T-helper 2 cell (primary cell): ENCODE data around the gene MUC2.
A peak's percentile ranks its signal among the peaks of the same experiment; 100 is the strongest.

ENCODE experiments used
- DNase-seq, 5 experiments: peaks; one replicate each; pipeline versions ENCODE4 v3.0.0 to v3.0.0-alpha.2; 2012 to 2022
- total RNA-seq, 2 donors: gene quantifications; one replicate each; lab custom pipeline; 2026; lab: John Stamatoyannopoulos, UW

The MUC2 gene
- total RNA-seq, result 0 reads per million in 2 donors

DNA sequence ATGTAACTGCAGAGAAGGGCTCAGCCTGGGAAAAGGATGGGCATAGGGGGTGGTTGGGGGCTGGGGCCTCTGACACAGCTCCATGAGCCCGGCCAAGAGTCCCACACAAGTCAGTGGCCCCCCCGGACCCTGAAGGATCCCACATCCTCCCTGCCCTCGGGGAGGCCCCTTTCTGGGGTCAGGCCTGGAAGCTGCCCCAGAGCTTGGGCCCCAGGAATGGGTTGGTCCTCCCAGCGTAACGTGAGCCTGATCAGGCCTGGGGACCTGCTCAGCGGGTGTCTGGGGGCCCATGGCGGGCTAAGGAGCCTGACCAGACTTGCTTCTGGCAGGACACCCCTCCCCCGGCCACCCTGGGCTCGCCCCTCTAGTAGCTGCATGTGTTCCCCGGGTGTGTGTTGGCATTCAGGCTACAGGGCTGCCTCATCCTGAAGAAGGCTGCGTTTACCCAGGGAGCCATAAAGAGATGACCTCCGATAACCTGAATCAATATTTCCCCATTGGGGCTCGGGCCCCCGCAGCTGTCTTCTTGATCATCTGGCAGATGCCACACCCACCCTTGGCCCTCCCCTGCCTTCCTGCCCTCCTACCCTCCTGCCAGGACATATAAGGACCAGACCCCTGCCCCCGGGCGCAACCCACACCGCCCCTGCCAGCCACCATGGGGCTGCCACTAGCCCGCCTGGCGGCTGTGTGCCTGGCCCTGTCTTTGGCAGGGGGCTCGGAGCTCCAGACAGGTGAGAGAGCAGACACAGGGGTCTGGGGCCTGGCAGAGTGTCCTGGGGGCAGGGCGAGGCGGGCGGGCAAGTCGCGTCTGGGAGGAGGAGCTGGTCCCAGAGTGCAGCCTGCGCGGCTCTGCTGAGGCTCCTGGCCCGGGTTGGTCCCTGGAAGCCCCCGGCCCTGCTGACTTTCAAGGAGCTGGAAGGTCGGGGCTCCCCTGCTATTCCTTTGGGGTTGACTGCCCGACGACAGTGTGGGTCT, at the start of gene MUC2:
MUC2 (plus strand) TSS at position 631 of the 978 bp plus-strand sequence.
- peak in 1 of 5 experiments; percentile 7 for DNase-seq

DNA sequence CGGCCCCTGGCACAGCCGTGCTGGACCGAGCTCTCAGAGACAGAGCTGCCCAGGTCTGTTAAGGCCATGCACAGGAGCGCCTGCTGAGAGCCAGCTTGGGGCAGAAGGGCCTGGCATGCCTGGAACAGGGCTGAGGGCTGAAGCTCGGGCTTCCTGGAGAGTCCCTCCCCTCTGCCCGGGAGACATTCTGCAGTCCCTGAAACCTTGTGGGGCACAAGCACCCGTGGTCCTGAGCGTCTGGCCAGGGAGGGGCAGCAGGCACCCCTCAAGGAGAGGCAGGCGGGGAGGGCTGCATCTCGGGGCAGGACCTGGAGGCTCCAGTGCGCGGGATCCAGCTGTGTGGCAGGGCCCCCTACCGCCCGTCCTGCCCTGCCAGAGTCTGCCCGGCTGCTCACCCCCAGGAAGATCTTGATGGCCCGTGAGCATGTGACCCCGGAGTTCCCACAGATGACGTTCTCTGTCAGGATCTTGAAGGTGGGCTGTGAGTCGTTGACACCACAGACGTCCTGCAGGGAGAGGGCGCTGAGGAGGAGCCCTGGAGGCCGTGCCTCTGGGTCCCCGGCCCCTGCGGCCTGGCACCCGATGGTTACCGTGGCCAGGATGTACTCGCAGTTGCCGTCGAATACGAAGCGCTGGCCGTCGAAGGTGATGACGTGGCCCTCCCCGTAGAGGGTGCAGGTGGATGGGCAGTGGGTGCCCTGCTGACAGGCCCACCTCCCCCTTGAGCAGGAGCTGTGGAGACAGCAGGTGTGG, 49.1 kb upstream of the MUC2 start:
- DNase-seq, result no peak

DNA sequence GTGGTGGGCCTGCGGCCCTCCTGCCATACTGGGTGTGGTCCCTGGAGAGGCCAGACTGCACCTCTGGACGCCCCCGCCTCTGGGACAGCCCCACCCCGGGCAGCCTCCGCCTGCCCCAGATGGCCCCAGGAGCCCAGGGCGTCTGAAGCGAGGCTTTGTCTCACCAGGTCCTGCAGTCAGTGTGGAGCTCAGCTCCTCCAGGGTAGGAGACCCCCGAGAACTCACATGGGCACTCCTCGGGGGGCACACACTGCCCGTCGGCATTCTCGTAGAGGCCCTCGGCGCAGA, 48.6 kb upstream of the MUC2 start:
- no peak for DNase-seq

DNA sequence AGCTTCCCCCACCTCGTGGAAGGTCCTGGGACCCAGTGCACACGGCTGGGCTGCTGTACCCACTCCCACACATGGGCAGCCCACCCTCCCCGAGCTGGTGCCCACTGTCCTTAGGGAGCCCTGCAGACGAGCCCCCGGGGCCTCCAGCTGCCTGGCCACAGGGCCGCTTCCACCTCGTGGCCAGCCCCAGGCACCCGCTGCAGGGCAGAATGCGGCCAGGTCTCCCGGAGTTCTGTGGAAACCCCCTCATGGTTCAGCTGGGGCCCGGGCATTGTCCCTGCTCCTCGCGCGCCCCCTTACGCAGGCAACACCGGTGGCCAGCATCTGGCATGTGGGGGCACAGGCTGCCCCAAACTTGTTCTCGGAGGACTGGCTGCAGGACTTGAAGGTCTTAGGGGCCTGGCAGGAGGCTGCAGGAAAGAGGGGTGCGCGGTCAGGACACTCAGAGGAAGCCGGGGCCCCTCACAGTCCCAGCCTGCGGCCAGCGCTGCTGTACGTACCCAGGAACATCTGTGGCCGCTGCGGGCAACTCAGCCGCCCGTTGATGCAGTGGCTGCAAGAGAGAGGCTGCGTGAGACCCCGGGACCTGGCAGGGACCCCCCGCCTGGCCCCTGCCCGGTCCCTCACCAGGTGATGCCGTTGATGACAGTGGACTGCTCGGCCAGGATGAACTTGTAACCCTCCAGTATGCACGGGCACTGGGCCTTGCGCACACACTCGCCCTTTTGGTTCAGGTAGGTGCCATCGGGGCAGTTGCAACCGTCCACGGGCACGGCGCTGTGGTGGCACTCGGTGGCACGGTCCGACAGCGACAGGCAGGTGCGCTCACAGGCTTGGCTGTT, 47.8 kb upstream of the MUC2 start:
- no peak for DNase-seq

DNA sequence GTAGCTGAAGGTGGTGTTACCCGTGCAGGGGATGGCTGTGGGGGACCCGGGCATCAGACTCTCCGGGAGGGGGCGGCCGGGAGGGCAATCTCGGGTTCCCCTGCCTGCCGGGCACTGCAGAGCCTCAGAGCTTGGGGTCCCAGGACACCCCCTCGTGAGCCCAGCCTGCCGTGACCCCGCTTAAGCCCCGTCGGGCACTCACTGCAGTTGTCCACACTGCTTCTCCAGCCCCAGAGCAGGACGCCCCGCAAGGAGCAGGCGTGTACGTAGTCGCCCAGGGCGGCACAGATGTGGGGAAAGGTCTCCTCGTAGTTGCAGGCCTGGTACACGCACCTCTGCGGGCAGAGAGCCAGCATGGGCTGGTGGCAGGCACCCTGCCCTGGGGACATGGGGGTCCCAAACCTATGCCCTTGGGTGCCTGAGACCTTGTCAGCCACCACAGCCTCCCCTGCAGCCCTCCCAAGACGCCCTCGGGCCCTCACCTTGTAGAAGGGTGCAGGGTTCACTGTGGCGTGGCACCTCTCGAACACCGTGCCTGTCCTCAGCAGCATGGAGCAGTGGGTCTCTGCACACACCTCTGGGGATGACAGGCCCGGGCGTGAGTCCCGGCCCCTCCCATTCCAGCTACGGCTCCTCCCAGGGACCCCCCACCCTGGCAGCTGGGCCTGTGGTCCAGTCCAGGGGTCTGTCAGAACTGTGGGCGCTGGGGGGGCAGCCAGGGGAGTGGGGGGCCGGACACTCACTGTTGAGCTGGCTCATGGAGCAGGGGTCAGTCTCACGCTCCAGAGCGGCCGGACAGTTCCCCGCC, 47.0 kb upstream of the MUC2 start:
- DNase-seq, result no peak

DNA sequence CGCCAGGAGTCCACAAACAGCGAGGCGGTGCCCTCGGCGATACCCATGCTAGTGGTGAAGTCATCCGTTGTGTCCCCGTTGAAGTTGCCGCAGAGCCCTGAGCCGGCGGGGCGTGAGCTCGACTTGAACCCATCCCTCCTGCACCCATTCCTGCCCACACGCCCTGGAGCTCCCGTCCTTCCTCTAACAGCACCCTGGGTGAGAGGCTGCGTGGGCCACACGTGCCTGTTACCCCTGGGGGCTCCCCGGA, 46.5 kb upstream of the MUC2 start:
- DNase-seq, result no peak

DNA sequence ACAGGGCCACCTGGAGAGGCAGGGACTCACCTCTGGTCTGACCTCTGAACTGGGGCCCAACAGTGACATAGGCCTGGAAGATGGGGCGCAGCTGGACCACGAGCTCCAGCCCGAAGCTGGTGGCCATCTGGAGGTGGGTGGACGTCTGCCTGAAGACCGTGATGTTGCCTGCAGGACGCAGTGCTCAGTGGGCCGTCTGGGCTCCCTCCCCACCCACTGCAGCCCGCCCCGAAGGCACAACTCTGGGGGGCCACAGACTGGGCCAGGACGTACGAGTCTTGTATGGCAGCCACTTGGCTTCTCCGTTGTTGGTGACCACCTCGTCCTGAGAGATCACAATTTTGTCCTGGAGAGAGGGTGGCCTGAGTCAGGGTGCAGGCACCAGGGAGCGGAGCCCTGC, 46.1 kb upstream of the MUC2 start:
- DNase-seq, result no peak

DNA sequence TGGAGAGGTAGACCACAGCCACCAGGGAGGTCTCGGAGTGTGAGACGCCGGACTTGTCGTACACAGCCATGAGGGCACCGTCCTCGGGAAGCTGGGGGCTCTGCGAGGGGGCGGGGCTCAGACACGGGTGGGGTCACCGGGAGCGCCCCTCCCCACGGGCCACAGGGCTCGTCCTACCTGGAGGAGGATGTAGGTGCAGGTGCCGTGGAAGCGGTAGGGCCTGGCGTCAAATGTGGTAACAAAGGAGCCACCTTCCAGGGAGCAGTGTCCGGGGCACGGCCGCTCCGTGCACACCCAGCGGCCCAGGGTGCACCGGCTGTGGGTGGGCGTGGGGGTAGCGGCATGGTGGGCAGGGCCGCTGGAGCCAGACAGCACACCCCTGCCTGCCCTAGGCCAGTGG, 45.6 kb upstream of the MUC2 start:
- DNase-seq, result no peak

DNA sequence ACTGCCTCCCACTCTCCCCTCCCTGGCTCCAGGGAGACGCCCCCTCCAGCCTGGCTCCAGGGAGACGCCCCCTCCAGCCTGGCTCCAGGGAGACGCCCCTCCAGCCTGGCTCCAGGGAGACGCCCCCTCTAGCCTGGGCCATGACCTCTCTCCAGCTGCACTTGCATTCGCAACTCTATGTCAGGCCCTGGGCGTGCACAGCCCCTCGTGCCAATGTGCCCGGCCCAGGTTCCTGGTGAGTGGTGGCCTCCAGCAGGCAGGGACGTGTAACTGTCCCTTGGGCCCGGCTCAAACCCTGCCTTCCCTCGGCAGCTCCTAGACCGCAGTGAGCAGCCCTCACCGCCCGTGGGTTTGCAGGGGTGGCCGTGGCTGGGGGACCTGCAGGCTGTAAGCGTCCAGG, 45.0 kb upstream of the MUC2 start:
- DNase-seq, result no peak

DNA sequence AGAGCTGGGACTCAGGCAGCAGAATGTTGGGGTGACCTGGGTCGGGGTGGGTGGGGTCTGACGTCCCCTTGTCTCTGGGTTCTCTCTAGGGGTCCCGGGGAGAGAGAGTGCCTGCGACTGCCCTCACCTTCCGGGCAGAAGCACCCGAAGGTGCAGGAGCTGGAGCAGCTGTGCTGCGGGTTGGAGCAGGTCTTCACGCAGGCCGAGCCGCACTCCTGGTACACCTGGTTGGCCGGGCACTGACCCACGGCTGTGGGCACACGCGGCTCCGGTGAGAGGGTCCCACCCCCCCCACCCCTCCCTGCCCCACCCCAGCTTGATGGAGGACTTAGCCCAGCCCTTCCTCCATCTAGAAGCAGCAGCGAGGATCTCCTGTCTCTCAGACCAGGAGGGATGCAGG, 44.6 kb upstream of the MUC2 start:
- DNase-seq, result no peak

DNA sequence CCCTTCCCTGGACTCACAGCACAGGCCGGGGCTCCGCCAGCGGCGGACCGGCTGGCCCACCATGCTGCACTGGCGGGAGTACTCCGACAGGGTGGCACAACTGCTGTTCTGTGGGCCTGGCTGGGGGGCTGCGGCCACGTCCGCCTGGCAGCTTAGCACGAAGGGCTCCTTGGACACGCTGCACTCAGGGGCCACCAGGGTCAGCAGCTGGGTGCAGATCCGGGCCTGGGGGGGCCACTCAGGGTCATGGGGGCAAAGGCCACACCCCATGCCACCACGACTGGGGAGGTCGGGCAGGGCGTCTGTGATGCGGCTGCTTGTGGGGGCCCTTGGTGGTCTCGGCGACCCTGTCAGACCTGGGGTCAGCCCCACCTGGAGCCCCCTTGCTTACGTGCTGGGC, 44.1 kb upstream of the MUC2 start:
- DNase-seq, result no peak

DNA sequence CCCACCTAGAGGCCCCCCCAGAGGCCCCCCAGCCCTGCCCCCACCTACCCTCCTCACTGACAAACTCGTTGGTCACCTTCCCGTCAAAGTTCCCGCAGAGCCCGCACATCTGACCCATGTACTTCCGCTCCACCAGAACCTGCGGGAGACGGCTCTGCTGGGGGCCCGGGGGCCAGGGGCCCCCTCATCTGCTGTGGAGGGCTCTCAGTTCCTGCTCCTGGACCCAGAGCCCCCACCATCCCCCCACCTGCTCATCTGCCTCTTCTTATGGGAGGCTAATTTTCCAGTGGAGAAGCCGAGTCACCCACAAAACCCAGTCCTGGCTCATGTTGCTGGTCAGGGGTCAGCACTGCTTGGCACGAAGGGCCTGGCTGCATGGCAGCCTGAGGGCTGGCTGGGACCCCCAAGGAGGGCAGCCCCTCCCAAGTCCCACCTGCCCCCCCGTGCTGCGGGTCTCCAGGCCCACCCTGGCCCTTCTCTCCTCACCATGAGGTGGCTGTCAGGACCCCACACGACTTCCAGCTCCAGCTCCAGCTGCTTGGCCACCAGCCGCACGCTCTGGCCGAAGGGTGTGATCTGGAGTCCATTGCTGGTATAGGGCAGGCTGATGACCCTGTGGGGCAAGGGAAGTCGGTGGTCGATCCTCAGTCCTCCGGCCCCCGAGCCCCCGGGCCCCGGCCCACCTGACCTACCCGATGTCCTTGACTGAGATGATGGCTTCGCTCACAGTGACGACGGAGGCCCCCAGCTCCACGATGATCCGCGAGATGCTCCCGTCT, 43.4 kb upstream of the MUC2 start:
- DNase-seq, result no peak

DNA sequence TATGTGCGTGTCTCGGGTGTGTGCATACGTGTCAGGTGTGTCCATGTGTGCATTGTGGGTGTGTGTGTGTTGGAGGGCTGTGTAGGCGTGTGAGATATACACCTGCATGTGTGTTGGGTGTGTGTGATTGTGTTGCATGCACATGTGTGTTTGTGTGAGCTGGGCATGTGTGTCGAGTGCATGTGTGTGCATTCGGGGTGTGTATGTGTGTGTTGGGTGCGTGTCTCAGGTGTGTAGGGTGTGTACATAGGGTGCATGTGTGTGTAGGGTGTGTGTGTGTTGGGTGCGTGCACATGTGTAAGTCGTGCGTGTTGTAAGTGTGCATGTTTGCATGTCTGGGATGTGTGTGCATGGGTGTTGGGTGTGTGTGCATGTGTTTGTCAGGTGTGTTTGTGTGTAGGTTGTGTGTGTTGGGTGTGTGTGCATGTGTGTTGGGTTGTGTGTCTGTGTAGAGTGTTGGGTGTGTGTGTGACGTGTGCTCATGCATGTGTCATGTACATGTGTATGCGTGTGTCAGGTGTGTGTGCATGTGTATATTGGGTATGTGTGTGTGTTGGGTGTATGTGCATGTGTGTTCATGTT, 42.3 kb upstream of the MUC2 start:
- DNase-seq, result no peak

DNA sequence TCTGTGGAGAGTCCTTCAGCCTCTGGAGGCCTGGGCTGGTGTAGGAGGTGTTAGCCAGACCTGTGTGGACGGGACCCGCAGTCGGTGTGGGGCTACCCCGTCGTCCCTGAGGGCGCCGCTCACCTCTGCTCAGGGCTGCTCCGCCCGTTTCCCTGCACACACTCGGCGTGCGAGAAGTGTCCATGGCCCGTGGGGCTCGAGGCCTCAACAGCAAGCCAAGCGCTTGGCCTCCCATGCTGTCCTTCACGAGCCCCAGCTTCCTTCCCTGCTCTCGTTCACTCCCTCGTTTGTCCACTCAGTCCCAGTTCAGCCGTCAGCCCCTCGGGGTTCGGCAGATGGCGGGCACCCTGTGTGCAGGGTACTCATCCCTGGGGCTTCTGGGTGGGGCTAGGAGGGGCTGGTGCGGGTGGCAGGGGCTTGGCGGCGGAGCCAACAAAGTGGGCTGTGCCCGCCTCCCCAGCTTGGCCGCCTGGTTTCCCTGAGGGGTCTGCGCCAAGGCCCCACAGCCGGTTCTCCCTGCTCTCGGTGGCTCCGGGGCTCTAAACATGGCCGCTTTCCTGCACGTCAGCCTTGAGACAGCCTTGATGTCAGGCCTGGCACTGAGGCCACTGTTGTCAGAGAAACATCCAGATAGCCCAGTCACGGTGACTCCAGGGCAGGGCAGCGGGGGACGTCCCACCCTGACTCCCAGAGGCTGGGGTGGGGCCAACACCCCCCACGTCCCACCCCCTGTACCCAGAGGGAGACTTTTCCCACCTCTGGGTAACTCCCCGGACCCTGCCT, 41.5 kb upstream of the MUC2 start:
- DNase-seq, result no peak

DNA sequence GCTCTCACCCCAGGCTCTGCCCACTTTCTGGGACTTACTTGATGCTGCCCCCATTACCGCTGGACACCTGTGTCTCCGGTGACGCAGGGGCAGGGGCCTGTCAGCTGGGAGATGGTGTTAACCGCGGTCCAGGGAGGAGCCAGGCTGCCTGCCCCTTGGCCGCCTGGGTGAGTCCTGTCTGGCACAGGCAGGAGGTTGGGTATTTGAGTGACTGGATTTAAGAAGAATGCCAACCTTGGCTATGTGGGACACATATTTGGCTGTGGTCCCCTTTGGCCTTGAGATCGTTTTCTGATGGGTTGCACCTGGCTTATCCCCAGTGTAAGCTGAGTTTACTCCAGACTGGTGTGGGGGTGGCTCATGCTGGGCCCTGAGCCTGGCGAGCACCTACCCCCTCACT, 40.7 kb upstream of the MUC2 start:
- no peak for DNase-seq

DNA sequence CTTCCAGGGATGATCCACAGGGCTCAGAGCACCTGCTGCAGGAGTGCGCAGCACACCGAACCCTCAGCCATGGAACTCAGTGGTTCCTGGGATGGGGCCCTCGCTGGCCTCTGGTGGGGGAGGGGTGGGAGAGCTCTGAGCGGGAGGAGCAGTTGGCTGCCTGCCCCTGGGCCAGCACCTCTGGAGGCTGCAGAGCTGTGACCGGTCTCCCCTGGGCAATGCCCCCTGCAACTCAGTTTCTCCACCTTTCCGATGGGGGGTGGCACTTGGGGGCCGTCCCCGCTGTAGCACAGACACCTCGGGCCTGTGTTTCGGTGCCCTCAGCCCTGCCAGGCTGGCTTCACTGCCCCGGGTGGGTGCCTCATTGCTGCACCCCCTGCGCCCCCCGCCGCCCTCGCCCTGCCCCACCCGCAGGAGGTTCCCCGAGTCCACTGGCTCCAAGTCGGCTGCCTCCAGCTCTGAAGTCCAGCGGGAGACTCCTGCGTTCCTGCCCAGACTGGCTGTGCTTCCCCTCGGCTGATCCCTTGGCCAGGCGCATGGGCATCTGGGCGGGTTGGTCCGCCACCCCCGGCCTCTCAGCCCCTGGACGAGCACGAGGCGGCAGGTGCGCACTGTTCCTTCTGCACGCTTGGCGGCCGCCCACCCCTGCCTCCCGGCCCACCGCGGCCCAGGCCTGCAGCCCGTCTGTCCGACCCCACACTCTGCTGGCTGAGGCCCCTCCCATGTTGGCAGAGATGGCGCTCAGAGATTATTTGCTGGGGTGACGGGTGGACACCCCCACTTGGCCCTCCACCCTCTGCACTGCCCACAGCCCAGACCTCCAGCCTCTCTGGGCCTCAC, 40.0 kb upstream of the MUC2 start:
- DNase-seq, result no peak

DNA sequence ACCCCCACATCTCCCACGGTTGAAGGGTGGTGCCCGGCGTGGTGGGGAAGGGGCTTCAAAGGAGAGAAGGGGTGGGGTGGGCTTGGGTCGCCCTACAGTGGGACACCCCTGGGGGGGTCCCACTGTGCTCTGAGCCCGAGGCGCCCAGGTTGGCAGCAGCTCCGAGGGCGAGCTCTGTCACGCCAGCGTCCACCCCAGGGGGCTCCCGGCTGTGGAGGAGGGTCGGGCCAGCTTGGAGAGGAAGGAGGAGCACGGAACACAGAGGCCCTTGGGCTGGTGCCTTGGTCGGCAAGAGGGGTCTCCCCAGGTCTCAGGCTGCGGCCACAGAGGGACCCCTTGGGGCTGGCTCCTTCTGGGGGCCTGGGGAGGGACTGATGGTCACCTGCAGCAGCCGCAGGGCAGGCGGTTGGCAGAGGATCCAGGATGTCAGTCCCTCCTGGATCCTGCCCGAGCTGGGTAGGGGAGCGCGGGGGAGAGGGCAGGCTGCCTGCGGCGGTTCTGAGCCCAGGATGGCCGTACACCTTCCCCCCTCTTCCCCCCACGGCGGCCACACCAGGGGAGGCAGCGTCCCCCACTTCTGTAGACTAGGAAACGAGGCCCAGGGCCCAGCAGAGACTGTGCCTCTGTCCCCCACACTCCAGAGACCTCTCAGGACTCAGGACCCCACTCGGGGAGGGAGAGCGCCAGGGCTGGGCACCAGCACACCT, 38.9 kb upstream of the MUC2 start:
- DNase-seq, result no peak

DNA sequence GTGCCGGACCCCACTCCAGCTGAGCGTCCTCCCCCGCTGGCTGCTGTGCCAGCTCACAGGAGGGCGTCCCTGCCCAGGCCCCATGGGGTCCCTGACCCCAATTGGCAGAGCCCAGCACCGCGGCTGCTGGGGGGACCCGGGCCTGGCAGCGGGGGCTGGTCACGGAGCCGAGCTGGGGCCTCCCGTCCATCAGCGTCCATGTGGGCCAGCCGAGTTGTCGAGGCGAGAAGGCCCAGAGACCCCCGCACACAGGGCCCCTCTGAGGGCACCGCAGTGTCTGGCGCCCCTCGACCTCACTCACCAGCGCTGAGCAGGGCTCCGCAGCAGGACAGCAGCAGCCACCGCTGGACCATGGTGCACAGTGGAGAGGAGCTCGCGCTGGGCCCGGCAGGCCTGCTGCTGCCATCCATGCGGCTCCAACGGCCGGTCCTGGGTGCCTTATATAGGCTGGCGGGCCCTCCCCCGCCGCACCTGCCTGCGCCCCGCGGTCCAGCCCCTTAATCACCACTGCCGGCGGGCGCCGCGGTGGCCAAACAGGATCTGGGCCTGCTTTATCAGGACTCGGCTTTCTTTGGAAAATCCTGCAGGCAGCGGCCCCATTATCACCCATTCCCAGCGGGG, 38.3 kb upstream of the MUC2 start, which contains the start of gene MUC6:
MUC6 (minus strand) TSS at position 416 of the 621 bp plus-strand sequence; CDS start at position 353, 63 bp downstream.
- DNase-seq, result no peak
